ENCODE data around the gene SOX4. TPM values are rescaled to one million over a fixed set of nuclear protein-coding genes. Genes with fewer than 3 reads are reported as not detected.

The SOX4 gene
- total RNA-seq, 1 experiment from 2014 or later = 26.3 TPM

- no peak for DNase-seq (ENCODE audit: low read depth)
Observed at GRCh38 chr6:21612067-21612745, 18.7 kb downstream of the SOX4 start.

DNA sequence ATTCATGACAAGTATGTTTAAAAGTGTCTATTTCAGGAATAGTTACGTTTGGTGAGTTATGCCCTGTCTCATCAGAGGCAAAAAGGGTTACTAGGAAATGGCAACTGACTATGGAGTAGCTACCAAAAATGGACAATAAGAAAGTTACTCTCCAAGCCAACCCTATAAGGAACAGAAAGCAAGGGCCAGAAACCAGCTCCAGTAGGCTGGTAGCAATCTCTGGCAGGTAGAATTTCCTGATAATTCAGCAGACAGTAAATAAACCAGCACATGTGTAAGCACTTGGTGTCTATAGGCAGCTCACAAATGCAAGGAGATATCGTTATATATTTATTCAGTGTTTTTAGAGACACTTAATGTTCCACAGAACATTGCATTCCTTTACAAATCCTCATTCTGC is 20.3 kb downstream of the SOX4 start:
- DNase-seq (ENCODE audit: low read depth) = no peak

GRCh38 chr6:21614226-21614625 is 20.7 kb downstream of the SOX4 start:
- DNase-seq (ENCODE audit: low read depth) = no peak

DNA sequence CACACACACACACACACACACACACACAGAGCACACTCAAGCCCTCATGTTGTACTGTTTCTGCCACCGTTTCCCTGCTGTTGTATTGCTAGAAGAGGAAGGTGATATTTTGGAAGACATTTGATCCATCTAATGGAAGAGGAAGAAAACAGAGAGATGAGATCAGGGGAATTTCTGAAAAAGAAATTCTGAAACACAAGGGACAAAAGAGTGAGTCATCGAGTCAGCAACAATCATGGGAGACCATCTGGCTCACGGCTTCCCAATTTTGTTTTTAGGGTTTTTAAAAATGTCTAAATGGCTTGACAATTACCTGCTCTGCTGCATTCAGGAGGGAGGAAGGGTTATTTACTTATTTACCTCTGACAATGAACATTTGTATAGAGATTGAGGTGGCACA is 22.0 kb downstream of the SOX4 start:
- DNase-seq (ENCODE audit: low read depth) = peak; percentile 55

- DNase-seq (ENCODE audit: low read depth) = peak; percentile 64
Observed at GRCh38 chr6:21616005-21616404, 22.5 kb downstream of the SOX4 start.

GRCh38 chr6:21625642-21626041 is 32.1 kb downstream of the SOX4 start:
- DNase-seq (ENCODE audit: low read depth) = no peak

DNA sequence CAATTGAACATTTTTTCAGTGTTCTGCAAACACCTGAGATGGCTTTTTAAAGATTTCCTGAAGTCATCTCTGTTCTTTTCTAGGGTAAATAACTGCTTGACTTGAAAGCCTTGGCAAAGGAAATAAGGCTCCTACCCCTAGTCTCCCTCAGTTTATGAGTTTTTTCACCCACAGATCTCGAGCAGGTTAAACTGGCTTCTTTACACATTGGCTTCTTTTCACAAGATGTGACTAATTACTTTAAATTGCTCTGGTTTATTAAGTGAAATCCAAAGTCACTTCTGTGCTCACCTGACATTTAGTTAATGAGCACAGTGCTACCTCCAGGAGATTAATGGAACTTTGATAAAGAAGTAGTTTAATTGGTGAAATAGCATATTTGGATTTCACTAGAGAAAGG is 33.2 kb downstream of the SOX4 start:
- no peak for DNase-seq (ENCODE audit: low read depth)

GRCh38 chr6:21628160-21628559 is 34.6 kb downstream of the SOX4 start:
- no peak for DNase-seq (ENCODE audit: low read depth)

DNA sequence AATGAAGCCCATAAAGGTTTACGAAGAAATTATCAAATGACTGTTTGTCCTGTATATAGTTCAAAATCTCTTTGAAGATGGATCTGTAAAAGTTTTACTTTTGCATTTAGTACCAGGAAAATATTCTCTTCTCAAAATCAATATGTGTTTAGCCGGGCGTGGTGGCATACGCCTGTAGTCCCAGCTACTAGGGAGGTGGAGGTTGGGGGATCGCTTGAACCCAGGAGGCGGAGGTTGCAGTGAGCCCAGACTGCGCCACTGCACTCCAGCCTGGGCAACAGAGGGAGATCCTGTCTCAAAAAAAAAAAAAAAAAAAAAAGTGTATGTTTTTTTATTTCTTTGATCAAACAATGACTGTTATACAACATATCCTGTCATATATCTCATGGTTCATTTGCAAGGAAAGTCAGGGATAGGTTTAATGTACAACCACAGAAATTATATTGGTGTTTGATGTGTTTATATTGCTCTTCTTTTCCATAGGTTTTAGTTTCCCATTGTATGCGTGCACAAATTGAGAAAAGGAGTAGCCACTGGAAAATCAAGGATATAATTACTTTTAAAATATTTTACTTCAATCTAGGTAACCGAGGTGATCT is 40.1 kb downstream of the SOX4 start:
- DNase-seq (ENCODE audit: low read depth) = no peak

- peak; percentile 93 for DNase-seq (ENCODE audit: low read depth)
Observed at GRCh38 chr6:21634582-21634981, 41.0 kb downstream of the SOX4 start.

DNA sequence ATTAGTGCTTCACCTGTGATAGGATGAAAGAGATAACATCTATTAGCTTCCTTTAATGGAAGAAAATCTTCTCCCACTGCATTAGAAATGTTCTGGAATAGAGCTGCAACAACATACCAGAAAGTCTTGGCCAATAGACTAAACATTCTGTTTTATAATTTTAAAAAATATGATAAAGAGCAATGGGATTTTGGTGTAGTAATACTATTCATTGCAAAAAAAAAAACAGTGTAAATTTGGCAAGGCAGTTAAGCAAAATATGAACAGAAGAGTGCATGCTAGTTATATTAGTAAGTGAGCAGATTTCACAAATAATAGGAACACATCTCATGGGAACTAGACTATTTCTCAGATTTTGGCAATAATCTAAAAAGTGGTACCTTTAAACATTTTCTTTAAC is 43.3 kb downstream of the SOX4 start:
- no peak for DNase-seq (ENCODE audit: low read depth)

DNA sequence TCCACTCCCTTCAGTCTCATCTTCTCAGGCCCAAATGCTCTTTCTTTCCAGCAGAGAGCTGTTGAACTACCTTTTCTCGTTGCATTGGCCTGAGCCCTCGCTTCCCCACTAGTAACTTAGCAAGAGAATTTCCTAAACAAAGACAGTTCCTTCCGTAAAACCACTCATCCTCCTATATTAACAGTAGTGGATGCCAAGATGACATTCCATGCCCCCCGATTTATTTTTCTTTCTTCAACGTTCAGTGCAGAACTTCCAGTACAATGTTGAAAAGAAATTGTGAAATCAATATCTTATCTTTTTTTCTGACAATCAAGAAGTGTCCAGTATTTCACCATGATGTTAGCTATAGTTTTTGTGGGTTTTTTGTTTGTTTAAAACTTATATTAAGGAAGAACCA is 45.8 kb downstream of the SOX4 start:
- no peak for DNase-seq (ENCODE audit: low read depth)
